Fibroblast of skin of left biceps (primary cell): Measurements from ENCODE around the gene FAR2.

Source experiments
- DNase-seq, 2 experiments: peaks; one replicate each; pipeline ENCODE4 v3.0.0-alpha.2; 2013; ENCODE audit warnings: low read depth in 2 of 2

Gene FAR2

GRCh38 chr12:29204521-29204920 lies 55.4 kb downstream of the FAR2 start:
- DNase-seq: no peak

- DNase-seq: no peak
Observed at GRCh38 chr12:29207120-29207519, 58.0 kb downstream of the FAR2 start.

GRCh38 chr12:29208060-29208459 lies 59.0 kb downstream of the FAR2 start:
- DNase-seq: no peak

GRCh38 chr12:29208936-29209701 lies 60.0 kb downstream of the FAR2 start:
- DNase-seq: no peak

- DNase-seq: no peak
Observed at GRCh38 chr12:29211696-29212095, 62.6 kb downstream of the FAR2 start.

- DNase-seq: no peak
Observed at GRCh38 chr12:29212682-29213403, 63.8 kb downstream of the FAR2 start.

GRCh38 chr12:29216266-29216665 lies 67.2 kb downstream of the FAR2 start:
- no peak for DNase-seq

- DNase-seq: peak; percentile 24 to 28
Observed at GRCh38 chr12:29216797-29217575, 67.9 kb downstream of the FAR2 start.

GRCh38 chr12:29220632-29221336 lies 71.7 kb downstream of the FAR2 start:
- DNase-seq: no peak

GRCh38 chr12:29222200-29222599 lies 73.1 kb downstream of the FAR2 start:
- no peak for DNase-seq

GRCh38 chr12:29223426-29223825 lies 74.3 kb downstream of the FAR2 start:
- no peak for DNase-seq

GRCh38 chr12:29223956-29224543 lies 75.0 kb downstream of the FAR2 start:
- DNase-seq: no peak

GRCh38 chr12:29224572-29224971 lies 75.5 kb downstream of the FAR2 start:
- DNase-seq: peak; percentile 44 to 50

- DNase-seq: no peak
Observed at GRCh38 chr12:29225834-29226233, 76.8 kb downstream of the FAR2 start.

- peak in 1 of 2 experiments; percentile 19 for DNase-seq
Observed at GRCh38 chr12:29226616-29227015, 77.5 kb downstream of the FAR2 start.

GRCh38 chr12:29228474-29229157 lies 79.5 kb downstream of the FAR2 start:
- DNase-seq: no peak

GRCh38 chr12:29229158-29229505 lies 80.1 kb downstream of the FAR2 start:
- DNase-seq: no peak

- DNase-seq: no peak
Observed at GRCh38 chr12:29229937-29230336, 80.9 kb downstream of the FAR2 start.

GRCh38 chr12:29230800-29231560 lies 81.9 kb downstream of the FAR2 start:
- DNase-seq: no peak

GRCh38 chr12:29232086-29232485 lies 83.0 kb downstream of the FAR2 start:
- no peak for DNase-seq
